Smooth muscle cell (in vitro differentiated cells): Measurements from ENCODE around the gene VPS4A. TPM values are rescaled to one million over a fixed set of nuclear protein-coding genes. Genes with fewer than 3 reads are reported as not detected.

Experiments used
- DNase-seq: peaks from one replicate; lab custom pipeline; 2025; ENCODE audit not compliant: unreplicated experiment; lab: John Stamatoyannopoulos, UW
- H2AFZ ChIP-seq: fragments of 200-600 bp; sonication (generic); 2 replicates; pipeline ENCODE4 v1.6.0; 2016; ENCODE audit warnings: antibody characterized with exemption, low read depth, mild to moderate bottlenecking
- H3F3A ChIP-seq: fragments of 200-600 bp; sonication (generic); 2 replicates; pipeline ENCODE4 v1.6.0; 2017; ENCODE audit warnings: antibody characterized with exemption, low read depth
- H3K27ac ChIP-seq: fragments of 200-600 bp; sonication (generic); 2 replicates; pipeline ENCODE4 v1.5.1; 2016; ENCODE audit warnings: low read depth, mild to moderate bottlenecking
- H3K27me3 ChIP-seq: fragments of 200-600 bp; sonication (generic); 2 replicates; pipeline ENCODE4 v1.6.1; 2016; ENCODE audit warnings: low read depth, mild to moderate bottlenecking
- H3K36me3 ChIP-seq: fragments of 200-600 bp; sonication (generic); 2 replicates; pipeline ENCODE4 v1.5.1; 2016; ENCODE audit warnings: low read depth
- H3K4me1 ChIP-seq: fragments of 200-600 bp; sonication (generic); 2 replicates; pipeline ENCODE4 v1.5.1; 2016; ENCODE audit warnings: low read depth
- H3K4me2 ChIP-seq: fragments of 200-600 bp; sonication (generic); 2 replicates; pipeline ENCODE4 v1.6.0; 2016; ENCODE audit warnings: mild to moderate bottlenecking
- H3K4me3 ChIP-seq: fragments of 200-600 bp; sonication (generic); 2 replicates; pipeline ENCODE4 v1.5.1; 2016; ENCODE audit warnings: mild to moderate bottlenecking
- H3K79me2 ChIP-seq: fragments of 200-600 bp; sonication (generic); 2 replicates; pipeline ENCODE4 v1.6.0; 2016; ENCODE audit warnings: low read depth, mild to moderate bottlenecking
- H3K9ac ChIP-seq: fragments of 200-600 bp; sonication (generic); 2 replicates; pipeline ENCODE4 v1.6.0; 2016; ENCODE audit warnings: low read depth
- H3K9me3 ChIP-seq: fragments of 200-600 bp; sonication (generic); replicated peaks from 2 replicates; pipeline ENCODE4 v1.5.1; 2016; ENCODE audit warnings: low read depth
- H4K20me1 ChIP-seq: fragments of 200-600 bp; sonication (generic); 2 replicates; pipeline ENCODE4 v1.6.0; 2016; ENCODE audit warnings: low read depth
- CTCF ChIP-seq: fragments of 200-600 bp; sonication (generic); IDR thresholded peaks from 2 replicates; pipeline ENCODE4 v1.5.1; 2017; ENCODE audit warnings: borderline replicate concordance, mild to moderate bottlenecking, antibody characterized with exemption; ENCODE audit not compliant: insufficient read depth, poor library complexity, severe bottlenecking
- WGBS: methylation state at CpG from one replicate; pipeline ENCODE4 v1.1.7; 2016; ENCODE audit warnings: low lambda C conversion rate; 5-methylcytosine and 5-hydroxymethylcytosine counted together
- polyA plus RNA-seq: library from polyadenylated mRNA; unstranded; fragments of >200 nt; fragmentation: Nextera tagmentation; extraction: Ambion mirVana; gene quantifications from 2 replicates; pipeline ENCODE4 v1.2.1, GENCODE V29; 2016
- total RNA-seq: library from RNA; depleted of rRNA; stranded (reverse); fragments of >200 nt; gene quantifications from 2 replicates; pipeline ENCODE4 v1.2.3, GENCODE V29; 2014

Gene VPS4A
- total and polyA plus RNA-seq, 2 experiments from 2014 or later = 18.7 to 39.9 TPM

GRCh38 chr16:69324585-69325253 is 13.6 kb downstream of the VPS4A start:
- no peaks in the 10 kb centered on the region for H3K36me3 ChIP-seq
- H4K20me1 ChIP-seq = peaks cover 59% of the 10 kb centered on the region
- H3K4me1 ChIP-seq = peaks cover 16% of the 10 kb centered on the region
- peaks cover 43% of the 10 kb centered on the region for H3K79me2 ChIP-seq
- H3K27ac ChIP-seq = no peak overlapping the region
- 89% methylated on average over 10 of the region's 10 CpGs for WGBS
- TF ChIP-seq CTCF = no peak
- H3F3A ChIP-seq = peaks cover 3% of the 10 kb centered on the region
- no peak overlapping the region for H3K9ac ChIP-seq
- H3K27me3 ChIP-seq = no peaks in the 10 kb centered on the region
- H3K4me3 ChIP-seq = no peak overlapping the region
- no peak overlapping the region for H3K4me2 ChIP-seq
- no peak overlapping the region for H2AFZ ChIP-seq
- no peaks in the 10 kb centered on the region for H3K9me3 ChIP-seq
- DNase-seq = no peak

DNA sequence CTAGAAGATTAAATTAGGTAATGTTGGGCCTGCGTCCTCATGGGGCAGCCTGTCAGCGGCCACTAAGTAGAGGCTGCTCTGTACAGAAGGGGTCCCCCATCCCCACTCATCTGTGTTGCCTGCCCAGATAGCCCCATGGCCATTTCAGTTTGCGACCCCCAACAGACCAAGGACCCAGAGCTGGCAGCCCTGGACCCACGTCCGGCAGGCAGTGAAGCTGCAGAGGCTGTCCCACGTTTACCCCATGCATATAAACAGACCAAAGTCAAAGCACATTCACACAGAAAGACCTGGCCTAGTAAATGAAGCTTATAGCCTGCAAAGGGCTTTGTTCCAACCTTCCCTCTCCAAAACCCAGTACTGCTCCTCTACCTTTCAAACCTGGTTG is 14.6 kb downstream of the VPS4A start:
- Histone ChIP-seq H3K27me3 (no peaks in the 10 kb centered on the region), H3K4me2 (no peak overlapping the region), H3K9ac (no peak overlapping the region), H3K27ac (no peak overlapping the region), H3K9me3 (no peaks in the 10 kb centered on the region), H2AFZ (no peak overlapping the region), H4K20me1 (peaks cover 59% of the 10 kb centered on the region), H3K79me2 (peaks cover 47% of the 10 kb centered on the region), H3F3A (peaks cover 3% of the 10 kb centered on the region), H3K36me3 (no peaks in the 10 kb centered on the region), H3K4me1 (peaks cover 16% of the 10 kb centered on the region), H3K4me3 (no peak overlapping the region)
- TF ChIP-seq CTCF = no peak
- DNase-seq = no peak
- WGBS = 97% methylated on average over 6 of the region's 6 CpGs

DNA sequence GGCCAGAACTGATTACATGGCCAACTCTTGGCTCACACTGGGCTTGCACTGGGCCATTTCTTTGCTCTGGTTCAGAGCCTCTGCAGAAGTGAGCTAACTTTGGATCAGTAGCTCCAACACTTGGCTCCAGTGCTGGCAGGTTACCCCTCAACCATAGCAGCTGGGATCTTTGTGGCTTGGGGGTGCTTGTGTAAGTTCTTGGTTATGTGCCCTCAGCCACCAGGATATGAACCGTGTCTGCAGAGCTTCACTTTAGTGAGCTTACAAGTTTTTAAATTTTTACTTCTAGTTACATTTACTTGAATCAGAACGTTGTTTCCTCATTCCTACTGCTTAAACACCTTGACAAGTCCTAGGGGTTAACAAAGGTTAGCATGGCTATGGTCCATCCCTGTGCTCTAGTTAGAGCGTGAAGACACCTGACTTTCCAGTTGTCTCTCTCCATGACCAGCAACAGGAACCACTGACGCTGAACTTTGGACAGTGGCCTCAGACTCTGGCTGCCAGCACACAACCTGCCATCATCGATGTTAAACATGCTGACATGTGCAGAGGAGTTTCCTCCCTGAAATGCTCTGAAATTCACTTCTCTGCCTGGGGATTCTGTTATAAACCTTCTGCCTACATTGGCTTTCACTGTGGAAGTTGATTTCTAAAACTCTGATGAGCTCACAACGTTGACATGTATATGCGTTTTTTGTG is 15.2 kb downstream of the VPS4A start:
- no peak for TF ChIP-seq CTCF
- H4K20me1 ChIP-seq = peaks cover 57% of the 10 kb centered on the region
- 88% methylated on average over 7 of the region's 7 CpGs for WGBS
- peaks cover 16% of the 10 kb centered on the region for H3K4me1 ChIP-seq
- no peak overlapping the region for H3K4me3 ChIP-seq
- no peak overlapping the region for H2AFZ ChIP-seq
- no peak for DNase-seq
- peaks cover 3% of the 10 kb centered on the region for H3F3A ChIP-seq
- peaks cover 47% of the 10 kb centered on the region for H3K79me2 ChIP-seq
- no peaks in the 10 kb centered on the region for H3K27me3 ChIP-seq
- no peak overlapping the region for H3K9ac ChIP-seq
- no peaks in the 10 kb centered on the region for H3K36me3 ChIP-seq
- no peaks in the 10 kb centered on the region for H3K9me3 ChIP-seq
- no peak overlapping the region for H3K27ac ChIP-seq
- H3K4me2 ChIP-seq = no peak overlapping the region
